NCI-H2227 (cell line): ENCODE results near the gene PDGFB.
A peak's percentile ranks its signal among the peaks of the same experiment; 100 is the strongest.
"Not testable (repeated sequence)": the region's sequence is repeated elsewhere in the genome, so short reads cannot be mapped to it uniquely, and the experiment has no call there.

ENCODE experiments used
- DNase-seq: peaks from one replicate; lab custom pipeline; 2025; ENCODE audit not compliant: unreplicated experiment; lab: John Stamatoyannopoulos, UW

The PDGFB gene

DNA sequence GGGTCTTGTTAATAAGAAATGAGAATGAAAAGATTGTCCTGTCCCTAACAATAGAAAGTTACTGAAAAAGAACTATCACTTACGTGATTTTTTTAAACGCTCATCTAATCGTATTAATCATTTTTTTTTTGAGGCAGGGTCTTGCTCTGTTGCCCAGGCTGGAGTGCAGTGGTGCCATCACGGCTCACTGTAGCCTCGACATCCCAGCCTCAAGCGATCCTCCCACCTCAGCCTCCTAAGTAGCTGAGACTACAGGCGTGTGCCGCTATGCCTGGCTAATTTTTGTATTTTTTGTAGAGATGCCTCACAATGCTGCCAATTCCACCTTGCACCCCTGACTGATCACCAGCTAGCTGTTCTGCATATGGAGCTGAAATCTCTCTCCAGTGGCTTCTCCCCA lies 15.7 kb downstream of the PDGFB start:
- DNase-seq, result no peak

DNA sequence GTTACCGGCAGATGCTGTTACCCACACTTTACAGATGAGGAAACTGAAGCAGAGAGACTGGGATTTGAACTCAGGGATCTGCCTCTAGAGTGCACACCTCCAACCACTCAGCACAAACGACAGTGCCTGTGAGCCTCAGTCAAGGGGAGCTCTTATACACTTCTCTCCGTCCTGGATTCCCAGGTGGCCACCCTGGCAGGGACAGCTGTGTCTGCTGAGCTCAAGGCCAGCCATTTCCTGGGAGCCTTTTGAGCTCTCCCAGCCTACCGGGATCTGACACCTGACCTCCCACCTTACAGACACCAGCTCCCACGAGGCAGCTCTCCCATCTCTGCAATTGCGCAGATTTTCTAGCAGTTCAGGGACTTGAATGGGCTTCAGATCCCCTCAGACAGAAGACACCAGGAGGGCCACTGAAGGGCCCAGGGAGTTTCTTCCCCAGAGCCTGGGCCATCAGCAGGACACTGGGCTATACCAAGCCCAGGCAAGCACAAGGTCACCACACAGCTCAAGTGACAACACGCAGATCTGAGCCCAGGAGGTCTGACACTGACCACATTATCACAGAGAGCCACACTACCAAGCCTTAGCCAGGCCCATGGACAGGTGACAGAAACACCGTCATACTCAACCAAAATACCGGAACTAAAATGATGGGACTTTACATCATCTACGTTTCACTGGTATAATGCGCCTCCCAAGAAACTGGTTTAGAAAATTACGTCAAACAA lies 17.1 kb downstream of the PDGFB start:
- DNase-seq, result no peak

DNA sequence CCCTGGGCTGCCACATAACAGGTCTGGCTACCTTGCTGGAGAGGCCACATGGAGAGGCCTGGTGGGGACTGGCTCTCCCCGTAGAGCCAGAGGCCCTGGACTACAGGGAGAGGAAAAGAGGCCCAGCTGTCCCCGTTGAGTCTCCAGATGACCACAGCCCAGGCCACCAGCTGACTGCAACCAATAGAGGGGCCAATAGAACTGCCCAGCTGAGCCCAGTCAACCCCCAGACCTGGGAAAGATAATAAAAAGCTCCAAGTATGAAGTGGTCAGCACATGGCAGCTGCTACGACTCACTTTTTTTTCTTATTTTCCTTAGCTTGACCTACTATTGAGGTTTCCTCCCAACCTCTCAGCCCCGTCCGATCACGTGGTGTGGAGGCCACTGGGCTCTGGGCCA lies 18.4 kb downstream of the PDGFB start:
- DNase-seq, result no peak

GRCh38 chr22:39225591-39225990 lies 19.2 kb downstream of the PDGFB start:
- no peak for DNase-seq

GRCh38 chr22:39224550-39224949 lies 20.2 kb downstream of the PDGFB start:
- DNase-seq, result no peak

DNA sequence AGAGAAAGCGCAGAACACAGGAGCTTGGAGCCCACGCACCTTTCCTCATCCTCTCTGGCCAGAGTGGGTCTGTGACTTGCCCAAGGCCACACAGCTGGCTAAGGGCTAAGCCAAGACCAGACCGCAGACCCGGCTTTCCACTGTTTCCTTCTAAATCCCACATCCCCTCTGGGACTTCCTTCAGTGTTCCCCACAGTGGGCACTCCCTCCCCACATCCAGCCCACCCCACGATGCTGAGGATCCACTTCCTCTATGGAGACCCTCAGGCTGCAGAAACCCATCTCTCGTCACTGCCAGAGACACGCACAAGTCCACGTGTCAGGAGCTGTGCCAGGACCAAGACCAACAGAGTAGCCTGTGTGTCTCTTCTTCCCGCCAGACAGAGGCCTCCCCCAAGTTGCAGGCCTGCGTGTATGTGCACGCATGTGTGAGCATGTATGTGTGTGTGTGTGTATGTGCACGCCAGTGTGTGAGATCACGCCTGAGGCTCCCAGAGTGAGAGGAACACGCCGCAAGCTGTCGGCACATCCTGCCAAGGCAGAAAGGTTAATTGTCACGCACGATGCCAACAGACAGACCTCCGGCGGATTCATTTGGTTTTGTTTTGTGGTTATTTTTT lies 21.6 kb downstream of the PDGFB start:
- peak; percentile 26 for DNase-seq

DNA sequence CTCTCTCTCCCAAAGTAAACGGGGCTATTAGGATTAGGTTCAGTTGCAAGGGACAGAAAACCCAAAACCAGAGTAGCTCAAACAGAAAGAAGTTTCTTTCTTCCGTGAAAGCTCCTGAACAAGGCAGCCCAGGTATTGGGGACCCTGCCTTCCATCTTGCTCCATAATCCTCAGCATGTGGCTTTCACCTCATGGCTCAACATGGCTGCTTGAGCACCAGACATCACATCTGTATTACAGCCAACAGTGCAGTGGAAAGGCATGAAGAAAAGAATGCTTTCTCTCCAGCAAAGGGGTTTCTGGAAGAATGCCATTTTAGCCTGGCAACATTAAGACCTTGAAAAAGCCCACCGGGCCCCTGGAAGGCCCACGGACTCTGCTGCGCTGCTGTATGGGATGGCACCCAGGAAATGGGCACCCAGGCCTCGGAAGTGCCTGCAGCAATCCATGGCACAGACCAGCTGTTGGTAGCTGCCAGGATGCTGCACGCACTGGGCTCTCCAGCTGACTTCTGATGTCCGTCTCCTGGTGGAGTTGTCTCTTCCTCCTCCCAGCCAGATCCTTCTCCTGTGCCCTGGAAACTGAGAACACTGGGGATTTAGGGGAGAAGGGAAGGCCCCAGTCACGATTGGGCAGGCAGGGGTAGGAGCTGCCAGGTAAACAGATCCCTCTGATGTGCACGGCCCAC lies 22.6 kb downstream of the PDGFB start:
- DNase-seq, result no peak

- no peak for DNase-seq
Observed at GRCh38 chr22:39220890-39221850, 23.6 kb downstream of the PDGFB start.

- no peak for DNase-seq
Observed at GRCh38 chr22:39220450-39220849, 24.3 kb downstream of the PDGFB start.

DNA sequence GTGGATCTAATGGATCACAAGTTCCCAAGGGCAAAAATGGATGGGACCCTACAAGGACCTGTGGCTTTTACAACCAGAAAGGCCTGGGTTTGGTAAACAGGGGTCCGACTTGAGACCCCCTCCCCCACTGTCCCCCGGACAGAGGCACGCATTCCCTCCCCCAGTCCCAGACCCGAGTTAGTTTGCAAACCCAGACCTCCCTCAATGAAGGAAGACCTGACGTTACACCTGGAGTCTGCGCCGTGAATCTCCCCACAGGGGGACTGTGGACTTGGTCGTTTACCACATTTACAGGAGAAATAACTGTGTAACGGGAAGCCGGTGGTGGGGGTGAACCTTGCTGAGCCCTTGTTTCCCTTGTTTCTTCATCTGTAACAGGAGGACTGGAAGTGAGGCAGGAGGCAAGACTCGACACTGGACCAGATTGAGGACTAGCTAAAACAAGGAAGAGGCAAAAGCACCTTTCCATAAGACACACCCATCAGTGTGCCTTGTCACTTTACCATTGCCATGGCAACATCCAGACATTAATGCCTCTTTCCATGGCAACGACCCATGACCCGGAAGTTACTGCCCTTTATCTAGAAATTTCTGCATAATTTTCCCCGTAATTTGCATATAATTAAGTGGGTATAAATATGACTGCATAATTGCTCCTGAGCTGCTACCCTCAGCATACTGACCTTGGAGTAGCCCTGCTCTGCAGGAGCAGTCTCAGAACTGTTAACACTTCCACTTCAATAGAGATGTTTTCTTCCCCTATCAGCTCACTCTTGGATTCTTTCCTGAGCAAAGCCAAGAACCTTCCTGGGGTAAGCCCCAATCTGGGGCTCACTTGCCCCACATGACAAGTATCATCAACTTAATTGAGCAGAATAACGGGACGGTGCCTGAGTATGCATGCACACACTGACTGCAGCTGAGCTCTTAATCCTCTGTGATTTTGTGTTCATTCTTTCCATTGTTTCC lies 25.4 kb downstream of the PDGFB start:
- no peak for DNase-seq

GRCh38 chr22:39218432-39218831 lies 26.4 kb downstream of the PDGFB start:
- not testable (repeated sequence) for DNase-seq

DNA sequence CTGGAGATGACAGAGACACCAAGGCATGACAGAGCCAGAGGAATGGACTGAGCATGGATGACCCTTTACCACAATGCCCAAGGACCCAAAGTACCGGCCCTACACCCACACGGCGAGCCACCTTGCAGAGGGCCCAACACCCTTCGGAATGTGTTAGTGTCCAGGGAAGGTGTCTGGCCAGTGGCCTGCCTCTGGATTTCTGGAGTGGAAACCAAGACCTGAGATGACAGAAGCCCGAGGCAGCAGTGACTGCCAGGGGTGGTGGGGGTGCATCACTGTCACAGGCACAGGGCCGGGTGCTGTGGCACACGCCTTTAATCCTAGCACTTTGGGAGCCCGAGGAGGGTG lies 28.7 kb downstream of the PDGFB start:
- no peak for DNase-seq

GRCh38 chr22:39215426-39216142 lies 29.2 kb downstream of the PDGFB start:
- no peak for DNase-seq

DNA sequence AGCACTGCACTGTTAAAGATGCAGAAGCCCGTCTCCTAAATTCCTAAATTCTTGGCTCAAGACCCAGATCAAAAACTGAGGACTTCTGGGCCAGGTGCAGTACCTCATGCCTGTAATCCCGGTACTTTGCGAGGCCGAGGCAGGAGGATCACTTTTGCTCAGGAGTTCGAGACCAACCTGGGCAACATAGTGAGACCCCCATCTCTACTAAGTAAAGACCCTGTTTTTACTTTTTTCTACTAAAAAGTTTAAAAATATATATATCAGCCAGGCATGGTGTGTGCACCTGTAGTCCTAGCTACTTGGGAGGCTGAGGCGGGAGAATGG lies 29.7 kb downstream of the PDGFB start:
- DNase-seq, result no peak

DNA sequence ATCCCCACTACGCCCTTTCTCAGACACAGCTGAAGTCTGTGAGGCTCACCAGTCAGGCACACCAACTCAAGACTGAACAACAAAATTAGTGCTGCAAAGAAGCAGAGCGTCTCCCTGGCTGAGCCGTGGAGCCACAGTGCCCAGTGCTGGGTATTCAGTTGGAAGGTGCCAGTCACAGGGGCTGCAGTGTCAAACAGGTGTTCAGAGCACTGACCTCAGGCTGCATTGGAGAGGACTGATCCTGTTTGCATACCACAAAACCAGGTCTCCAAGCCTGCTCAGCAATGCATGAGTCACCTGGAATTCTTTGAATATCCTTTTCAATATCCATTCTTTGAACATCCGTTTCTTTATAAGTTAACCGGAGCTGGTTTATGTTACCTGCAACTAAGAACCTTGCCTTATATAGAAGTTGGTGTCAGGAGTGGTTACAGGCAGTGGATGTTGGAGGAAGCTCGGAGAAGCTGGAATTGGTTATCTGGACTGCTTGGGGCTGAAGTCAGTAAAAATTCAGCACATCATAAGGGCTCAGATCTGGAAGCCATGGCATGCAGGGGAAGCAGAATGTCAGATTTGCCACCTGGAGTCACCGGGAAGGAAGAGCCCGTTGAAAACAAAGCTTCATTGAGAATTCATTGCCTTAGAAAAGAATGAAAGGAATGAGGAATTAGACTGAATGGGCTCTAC lies 30.3 kb downstream of the PDGFB start:
- no peak for DNase-seq

- no peak for DNase-seq
Observed at GRCh38 chr22:39214006-39214382, 30.8 kb downstream of the PDGFB start.

DNA sequence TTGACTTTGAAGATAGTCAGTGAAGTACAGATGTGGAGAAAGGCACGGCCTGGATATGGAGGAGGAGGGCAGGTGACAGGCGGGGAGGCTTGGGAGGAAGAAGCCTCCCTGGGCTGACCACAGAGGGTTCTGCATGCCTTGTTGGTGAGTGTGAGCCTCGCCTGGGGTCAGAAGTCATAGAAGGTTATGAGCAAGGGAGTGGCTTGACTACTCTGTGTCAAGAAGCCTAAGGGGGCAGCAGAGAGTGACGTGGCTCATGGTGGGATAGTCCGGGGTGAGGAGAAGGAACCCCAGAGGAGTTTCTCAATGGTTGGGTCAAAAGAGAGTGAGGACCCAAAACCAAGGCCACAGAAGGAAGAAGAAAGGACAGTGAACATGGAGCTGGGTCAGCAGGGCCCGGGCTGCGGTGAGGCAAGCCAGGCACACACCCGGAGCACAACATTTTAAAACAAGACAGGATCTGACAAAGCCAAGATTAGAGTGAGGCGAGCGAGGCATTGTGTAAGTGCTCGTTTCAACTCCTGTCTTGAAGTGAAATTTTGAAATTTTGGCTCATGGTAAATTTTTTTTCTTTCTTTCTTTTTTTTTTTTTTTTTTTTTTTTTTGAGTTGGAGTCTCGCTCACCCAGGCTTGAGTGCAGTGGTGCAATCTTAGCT lies 31.9 kb downstream of the PDGFB start:
- no peak for DNase-seq

GRCh38 chr22:39209756-39210155 lies 35.0 kb downstream of the PDGFB start:
- DNase-seq, result no peak
